ENCODE results near the gene SNRNP35.

DNA sequence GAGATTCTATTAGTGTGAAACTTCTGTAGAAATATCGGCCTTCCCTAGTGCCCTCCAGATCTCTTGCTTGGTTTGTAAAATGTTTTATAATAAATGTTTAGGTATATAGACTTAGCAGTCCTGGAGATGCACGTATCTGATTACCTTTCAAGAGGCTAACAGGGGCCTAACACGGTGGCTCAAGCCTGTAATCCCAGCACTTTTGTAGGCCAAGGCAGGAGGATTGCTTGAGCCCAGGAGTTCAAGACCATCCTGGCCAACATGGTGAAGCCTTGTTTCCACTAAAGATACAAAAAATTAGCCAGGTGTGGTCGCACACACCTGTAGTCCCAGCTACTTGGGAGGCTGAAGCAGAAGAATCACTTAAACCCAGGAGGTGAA, 11.6 kb upstream of the SNRNP35 start:
- TF ChIP-seq, protein P1, sequence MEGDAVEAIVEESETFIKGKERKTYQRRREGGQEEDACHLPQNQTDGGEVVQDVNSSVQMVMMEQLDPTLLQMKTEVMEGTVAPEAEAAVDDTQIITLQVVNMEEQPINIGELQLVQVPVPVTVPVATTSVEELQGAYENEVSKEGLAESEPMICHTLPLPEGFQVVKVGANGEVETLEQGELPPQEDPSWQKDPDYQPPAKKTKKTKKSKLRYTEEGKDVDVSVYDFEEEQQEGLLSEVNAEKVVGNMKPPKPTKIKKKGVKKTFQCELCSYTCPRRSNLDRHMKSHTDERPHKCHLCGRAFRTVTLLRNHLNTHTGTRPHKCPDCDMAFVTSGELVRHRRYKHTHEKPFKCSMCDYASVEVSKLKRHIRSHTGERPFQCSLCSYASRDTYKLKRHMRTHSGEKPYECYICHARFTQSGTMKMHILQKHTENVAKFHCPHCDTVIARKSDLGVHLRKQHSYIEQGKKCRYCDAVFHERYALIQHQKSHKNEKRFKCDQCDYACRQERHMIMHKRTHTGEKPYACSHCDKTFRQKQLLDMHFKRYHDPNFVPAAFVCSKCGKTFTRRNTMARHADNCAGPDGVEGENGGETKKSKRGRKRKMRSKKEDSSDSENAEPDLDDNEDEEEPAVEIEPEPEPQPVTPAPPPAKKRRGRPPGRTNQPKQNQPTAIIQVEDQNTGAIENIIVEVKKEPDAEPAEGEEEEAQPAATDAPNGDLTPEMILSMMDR (IDR thresholded peaks at IDR 0.05; ENCODE audit: low read length): no peak
- no peak for TF ChIP-seq EZH2 (optimal IDR thresholded peaks at IDR 0.05; ENCODE audit: low read depth, low read length)
- no peak for TF ChIP-seq EZH2phosphoT487 (IDR thresholded peaks at IDR 0.05; ENCODE audit: low read length)
